HG02571 (cell line): ENCODE results near the gene ETV5.
"Not testable (repeated sequence)": the region's sequence is repeated elsewhere in the genome, so short reads cannot be mapped to it uniquely, and the experiment has no call there.

Experiments used
- ATAC-seq: cut with Tn5 transposase; IDR thresholded peaks from one replicate; pipeline ENCODE4 v1.9.1; 2021; ENCODE audit warnings: mild to moderate bottlenecking, moderate library complexity; ENCODE audit not compliant: unreplicated experiment

Gene ETV5

GRCh38 chr3:186025993-186026392 is 82.9 kb downstream of the ETV5 start:
- ATAC-seq, result not testable (repeated sequence)

DNA sequence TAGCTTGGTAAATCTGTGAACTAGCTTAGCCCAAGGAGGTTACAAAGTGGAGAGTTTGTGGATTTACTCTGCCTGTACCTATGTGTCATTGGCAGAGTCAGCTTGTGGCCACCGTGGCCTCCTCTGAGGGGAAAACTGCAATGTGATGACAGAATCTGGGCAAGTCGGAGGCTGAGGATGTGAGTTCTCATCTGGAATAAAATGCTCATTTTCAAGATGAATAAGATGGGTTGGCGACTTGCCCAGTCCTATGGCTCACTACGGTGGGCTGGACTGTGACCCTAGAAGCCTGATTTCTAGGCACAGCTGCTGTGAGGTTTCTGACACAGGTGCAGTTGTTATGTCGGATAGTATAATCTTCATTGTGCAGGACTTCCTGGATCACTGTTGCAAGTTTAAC is 83.7 kb downstream of the ETV5 start:
- ATAC-seq, result no peak

DNA sequence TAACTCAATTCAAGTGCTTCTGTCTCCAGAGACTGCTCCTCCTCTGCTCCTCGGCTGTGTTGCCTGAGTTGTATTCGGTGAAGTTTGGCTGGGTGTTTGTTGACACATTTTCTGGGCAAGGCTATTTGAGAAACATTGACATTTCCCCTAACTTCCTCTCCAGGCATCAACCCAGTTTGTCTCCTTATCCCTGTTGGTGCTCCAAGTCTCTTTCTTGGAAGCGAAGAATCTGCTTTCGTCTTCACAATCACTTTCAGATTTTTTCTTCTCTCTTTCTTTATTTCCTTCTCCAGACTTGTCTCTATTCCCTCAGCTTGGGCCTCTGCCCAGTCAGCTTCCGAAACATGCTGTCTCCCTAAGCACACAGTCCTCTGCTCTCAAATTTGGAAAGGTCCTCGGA is 84.7 kb downstream of the ETV5 start:
- ATAC-seq, result no peak

GRCh38 chr3:186022931-186023330 is 86.0 kb downstream of the ETV5 start:
- ATAC-seq, result no peak

DNA sequence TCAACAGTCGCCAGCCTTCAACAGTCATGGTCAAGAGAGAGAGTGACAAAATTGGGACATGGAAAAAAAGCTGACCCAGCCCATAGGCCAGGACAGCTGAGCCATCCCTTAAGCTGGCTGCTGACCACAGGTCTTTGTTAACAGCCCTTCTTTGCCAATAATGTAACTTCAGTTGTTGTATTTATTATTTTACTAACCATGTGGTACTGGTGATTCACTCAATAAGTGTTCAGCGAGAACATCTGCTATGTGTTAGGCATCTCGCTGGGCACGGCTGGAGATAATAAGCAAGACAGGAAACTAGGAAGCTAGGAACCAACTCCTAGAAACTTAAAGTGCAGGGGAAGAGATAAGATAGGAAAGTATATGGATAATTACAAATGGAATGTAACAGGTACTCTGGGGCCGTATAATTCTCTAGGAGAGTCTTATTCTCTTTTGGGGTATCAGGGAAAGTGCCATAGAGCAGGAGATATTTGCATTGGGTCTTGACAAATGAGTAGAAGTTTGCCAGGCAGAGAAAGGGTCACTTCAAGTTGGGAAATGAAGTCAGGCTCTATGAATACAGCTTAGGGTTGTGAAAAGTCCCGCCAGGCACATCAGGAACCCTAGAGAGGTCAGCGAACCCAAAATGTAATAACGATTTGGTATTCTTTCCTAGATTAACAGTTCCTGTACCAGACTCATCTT is 87.1 kb downstream of the ETV5 start:
- ATAC-seq, result no peak

DNA sequence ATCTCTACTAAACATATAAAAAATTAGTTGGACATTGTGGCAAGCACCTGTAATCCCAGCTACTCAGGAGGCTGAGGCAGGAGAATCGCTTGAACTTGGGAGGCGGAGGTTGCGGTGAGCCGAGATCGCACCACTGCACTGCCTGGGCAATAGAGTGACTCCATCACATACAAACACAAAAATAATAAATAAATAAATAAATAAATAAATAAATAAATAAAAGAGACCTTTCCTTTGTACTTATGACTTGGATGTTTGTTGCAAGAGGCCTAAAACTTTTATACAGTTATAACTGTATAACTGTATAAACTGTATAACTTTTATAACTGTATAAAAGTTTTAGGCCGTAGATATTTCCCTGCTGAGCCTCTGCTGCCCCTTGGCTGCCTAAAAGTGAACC is 87.6 kb downstream of the ETV5 start:
- ATAC-seq, result not testable (repeated sequence)

DNA sequence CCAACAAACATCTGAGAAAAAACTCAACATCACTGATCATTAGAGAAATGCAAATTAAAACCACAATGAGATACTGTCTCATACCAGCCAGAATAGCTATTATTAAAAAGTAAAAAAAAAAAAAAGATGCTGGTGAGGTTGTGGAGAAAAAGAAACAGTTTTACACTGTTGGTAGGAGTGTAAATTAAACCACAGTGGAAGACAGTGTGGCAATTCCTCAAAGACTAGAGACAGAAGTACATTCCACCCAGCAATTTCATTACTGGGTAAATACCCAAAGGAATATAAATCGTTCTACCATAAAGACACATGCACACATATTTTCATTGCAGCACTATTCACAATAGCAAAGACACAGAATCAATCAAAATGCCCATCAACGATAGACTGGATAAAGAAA is 89.6 kb downstream of the ETV5 start:
- not testable (repeated sequence) for ATAC-seq

DNA sequence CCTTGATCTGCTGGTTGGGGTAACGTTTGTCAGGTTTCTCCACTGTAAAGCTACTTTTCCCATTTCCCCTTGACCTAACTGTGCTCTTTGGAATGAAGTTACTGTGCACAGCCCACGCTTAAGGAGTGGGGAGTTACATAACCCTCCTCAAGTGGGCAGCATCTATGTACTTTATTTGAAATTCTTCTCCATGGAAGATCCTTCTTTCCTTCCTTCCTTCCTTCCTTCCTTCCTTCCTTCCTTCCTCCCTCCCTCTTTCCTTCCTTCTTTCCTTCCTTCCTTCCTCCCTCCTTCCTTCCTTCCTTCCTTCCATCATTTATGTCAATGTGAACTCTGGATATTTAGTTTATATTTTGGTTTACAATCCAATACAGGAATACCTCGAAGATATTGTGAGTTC is 94.0 kb downstream of the ETV5 start:
- ATAC-seq, result no peak

- ATAC-seq, result no peak
These were observed 95.6 kb downstream of the ETV5 start for GRCh38 chr3:186013312-186013711.

- ATAC-seq, result no peak
These were observed 96.8 kb downstream of the ETV5 start for GRCh38 chr3:186012137-186012536.

GRCh38 chr3:186004671-186005070 is 104.2 kb downstream of the ETV5 start:
- ATAC-seq, result no peak

GRCh38 chr3:186004209-186004608 is 104.7 kb downstream of the ETV5 start:
- ATAC-seq, result peak; percentile 38

GRCh38 chr3:186003610-186004009 is 105.3 kb downstream of the ETV5 start:
- ATAC-seq, result peak; percentile 85

- ATAC-seq, result no peak
These were observed 105.9 kb downstream of the ETV5 start for GRCh38 chr3:186002884-186003472.

- ATAC-seq, result no peak
These were observed 107.0 kb downstream of the ETV5 start for GRCh38 chr3:186001842-186002241.

DNA sequence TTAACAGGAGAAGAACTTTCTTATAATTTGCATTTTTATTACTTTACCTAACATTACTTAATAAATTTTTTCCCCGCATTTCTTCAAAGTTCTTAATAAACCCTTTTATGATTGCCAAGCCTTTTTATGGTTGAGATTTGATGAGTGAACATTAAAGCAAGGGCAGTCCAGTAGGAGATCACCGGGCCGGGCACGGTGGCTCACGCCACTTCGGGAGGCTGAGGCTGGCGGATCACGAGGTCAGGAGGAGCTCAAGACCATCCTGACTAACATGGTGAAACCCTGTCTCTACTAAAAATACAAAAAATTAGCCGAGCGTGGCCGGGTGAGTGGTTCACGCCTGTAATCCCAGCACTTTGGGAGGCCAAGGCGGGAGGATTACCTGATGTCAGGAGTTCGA is 109.7 kb downstream of the ETV5 start:
- no peak for ATAC-seq

DNA sequence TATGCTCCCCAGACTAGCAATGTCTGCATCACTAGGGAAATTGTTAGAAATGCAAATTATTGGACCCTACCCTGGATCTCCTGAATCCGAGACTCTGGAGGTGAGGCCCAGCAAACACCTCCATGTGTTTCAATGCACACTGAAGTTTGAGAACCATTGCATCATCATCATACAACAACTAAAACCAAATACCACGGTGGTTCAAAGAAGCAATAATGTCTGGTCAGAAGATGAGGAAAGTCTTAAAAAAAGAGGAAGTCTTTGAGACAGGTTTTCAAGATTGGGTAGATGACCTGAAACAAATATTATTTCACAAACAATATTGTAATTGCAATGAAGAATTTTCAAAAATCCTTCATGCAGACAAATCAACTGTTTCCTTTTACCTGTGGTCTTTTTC is 110.8 kb downstream of the ETV5 start:
- no peak for ATAC-seq

DNA sequence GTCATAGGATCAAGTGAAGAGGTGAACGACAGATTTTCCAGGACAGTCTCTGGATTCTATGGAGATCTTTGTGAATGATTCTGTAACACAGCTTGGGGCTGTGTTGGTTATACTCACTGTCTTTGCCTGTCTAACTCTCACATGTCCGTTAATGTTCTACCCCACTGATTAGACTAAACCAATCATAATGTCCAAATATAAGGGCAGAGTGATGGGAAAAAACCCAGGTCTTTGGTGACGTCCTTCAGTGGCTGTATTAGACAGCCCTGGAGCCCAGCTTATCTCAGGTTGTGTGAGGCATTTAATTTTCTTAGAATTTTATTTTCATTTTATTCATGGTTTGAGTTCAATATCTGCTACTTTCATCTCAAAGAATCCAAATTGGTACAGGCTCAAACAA is 111.8 kb downstream of the ETV5 start:
- ATAC-seq, result no peak
